ENCODE results near the gene RERE.

The RERE gene

GRCh38 chr1:8312235-8313218 is 504.9 kb downstream of the RERE start:
- no peak for DNase-seq

- no peak for DNase-seq
These were observed 506.2 kb downstream of the RERE start for GRCh38 chr1:8311068-8311718.

- DNase-seq: no peak
These were observed 509.8 kb downstream of the RERE start for GRCh38 chr1:8307628-8308027.

GRCh38 chr1:8303876-8304275 is 513.6 kb downstream of the RERE start:
- no peak for DNase-seq

- DNase-seq: no peak
These were observed 514.3 kb downstream of the RERE start for GRCh38 chr1:8303141-8303540.

Measured in NCI-H774 (cell line).